B cell (primary cell): ENCODE results near the gene RAB28. TPM values are rescaled to one million over a fixed set of nuclear protein-coding genes. Genes with fewer than 3 reads are reported as not detected.

Experiments used
- ATAC-seq: fragments of 200-7000 bp; cut with Tn5 transposase; one replicate; pipeline ENCODE4 v1.10.0; 2021; ENCODE audit warnings: low read depth, mild to moderate bottlenecking, moderate number of reproducible peaks, moderate library complexity
- CTCF ChIA-PET: fragments of 350-600 bp; sonication (Branson Sonifier 250); formaldehyde crosslinking; loops from one replicate; lab custom pipeline; 2021; ENCODE audit warnings: antibody characterized with exemption, inconsistent platforms; lab: Charles Lee
- POLR2A ChIA-PET: fragments of 350-600 bp; sonication (Branson Sonifier 250); formaldehyde crosslinking; loops from one replicate; lab custom pipeline; 2021; ENCODE audit warnings: antibody characterized with exemption; lab: Charles Lee
- DNase-seq: peaks from one replicate; pipeline ENCODE4 v3.0.0; 2013
- H2AFZ ChIP-seq: 2 replicates; pipeline ENCODE4 v1.6.1; 2012; ENCODE audit warnings: mild to moderate bottlenecking, low read depth, low read length; ENCODE audit not compliant: insufficient read depth, poor library complexity, severe bottlenecking
- H3K27ac ChIP-seq, 2 donors: 1 replicate in 1 of 2; 2 replicates in 1 of 2; pipeline ENCODE4 v1.5.1; 2012 to 2013; ENCODE audit warnings: low read length in 2 of 2, mild to moderate bottlenecking in 2 of 2, moderate library complexity in 1 of 2
- H3K27me3 ChIP-seq, 4 experiments: fragments of 200-600 bp in 1 of 4; sonication (generic) in 1 of 4; replicated peaks in 1 of 4; 1 replicate in 2 of 4; 2 replicates in 2 of 4; pipeline versions ENCODE4 v1.6.1 to v1.7.0; 2013 to 2016; ENCODE audit warnings: low read length in 3 of 4, mild to moderate bottlenecking in 2 of 4, mixed read lengths in 1 of 4, moderate library complexity in 1 of 4; ENCODE audit not compliant: insufficient read depth in 4 of 4, control insufficient read depth in 3 of 4; ENCODE audit errors: control extremely low read depth in 1 of 4
- H3K36me3 ChIP-seq, 2 experiments: replicated peaks in 1 of 2; 1 replicate in 1 of 2; 2 replicates in 1 of 2; pipeline versions ENCODE4 v1.6.1 to v1.7.1; 2013; ENCODE audit warnings: low read length in 1 of 2; ENCODE audit not compliant: insufficient read depth in 2 of 2, control insufficient read depth in 1 of 2; ENCODE audit errors: control extremely low read depth in 1 of 2, extremely low read depth in 1 of 2
- H3K4me1 ChIP-seq, 2 donors: fragments of 200-600 bp in 1 of 2; sonication (generic) in 1 of 2; 1 replicate in 1 of 2; 2 replicates in 1 of 2; pipeline versions ENCODE4 v1.5.1 to v1.6.1; 2013 to 2017; ENCODE audit warnings: low read length in 2 of 2; ENCODE audit not compliant: control insufficient read depth in 2 of 2, insufficient read depth in 2 of 2
- H3K4me2 ChIP-seq: replicated peaks from 2 replicates; pipeline ENCODE3; 2012; ENCODE audit warnings: mild to moderate bottlenecking, low read depth, low read length; ENCODE audit not compliant: poor library complexity, severe bottlenecking
- H3K4me3 ChIP-seq, 5 experiments: fragments of 200-600 bp in 1 of 5; sonication (generic) in 1 of 5; 1 replicate in 3 of 5; 2 replicates in 2 of 5; pipeline versions ENCODE4 v1.5.1 to v1.7.0; 2011 to 2016; ENCODE audit warnings: low read length in 4 of 5, mild to moderate bottlenecking in 4 of 5, low read depth in 2 of 5, control low read depth in 1 of 5, moderate library complexity in 1 of 5; ENCODE audit not compliant: insufficient read depth in 1 of 5; ENCODE audit errors: control extremely low read depth in 1 of 5, extremely low read depth in 1 of 5
- H3K79me2 ChIP-seq: fragments of 200-600 bp; sonication (generic); one replicate; pipeline ENCODE4 v1.6.0; 2016; ENCODE audit warnings: low read length; ENCODE audit not compliant: control insufficient read depth, insufficient read depth
- H3K9ac ChIP-seq: fragments of 200-600 bp; sonication (generic); 2 replicates; pipeline ENCODE4 v1.6.1; 2017; ENCODE audit warnings: mild to moderate bottlenecking, low read length, moderate library complexity
- H3K9me3 ChIP-seq, 3 donors: one replicate each; pipeline versions ENCODE4 v1.6.1 to v1.7.1; 2013; ENCODE audit warnings: low read length in 2 of 3; ENCODE audit not compliant: control insufficient read depth in 2 of 3, insufficient read depth in 1 of 3; ENCODE audit errors: control extremely low read depth in 1 of 3
- H4K20me1 ChIP-seq: 2 replicates; pipeline ENCODE4 v1.6.0; 2012; ENCODE audit warnings: mild to moderate bottlenecking, low read length; ENCODE audit not compliant: insufficient read depth, control insufficient read depth, poor library complexity, severe bottlenecking
- H3K27ac Mint-ChIP-seq: one replicate; pipeline ENCODE4 v1.8.0; 2021; ENCODE audit warnings: mixed read lengths
- H3K27me3 Mint-ChIP-seq: one replicate; pipeline ENCODE4 v1.8.0; 2021; ENCODE audit warnings: mixed read lengths
- H3K4me1 Mint-ChIP-seq: one replicate; pipeline ENCODE4 v1.8.0; 2021; ENCODE audit warnings: mixed read lengths
- H3K4me3 Mint-ChIP-seq: one replicate; pipeline ENCODE4 v1.8.0; 2021; ENCODE audit warnings: mixed read lengths
- H3K9me3 Mint-ChIP-seq: one replicate; pipeline ENCODE4 v1.8.0; 2022; ENCODE audit warnings: mixed read lengths; ENCODE audit not compliant: insufficient read depth
- EZH2 ChIP-seq: IDR thresholded peaks from 2 replicates; pipeline ENCODE4 v1.6.1; 2012; ENCODE audit warnings: borderline replicate concordance, low read depth, mild to moderate bottlenecking, moderate library complexity, low read length; ENCODE audit not compliant: insufficient read depth, poor library complexity, severe bottlenecking
- WGBS: methylation state at CpG from one replicate; pipeline ENCODE4 v1.1.5; 2013; ENCODE audit warnings: missing lambda C conversion rate; ENCODE audit not compliant: insufficient coverage; 5-methylcytosine and 5-hydroxymethylcytosine counted together
- intact Hi-C: fragments of 100-400 bp; cut with micrococcal nuclease; formaldehyde crosslinking; loops from one replicate; pipeline ENCODE4 v1.10.0; 2022
- polyA plus RNA-seq: library from polyadenylated mRNA; depleted of rRNA; stranded (reverse); fragments of >200 nt; gene quantifications from 2 replicates; pipeline ENCODE4 v1.2.3, GENCODE V29; 2012
- total RNA-seq, 2 donors: library from RNA; stranded (reverse); fragments of 120-200 nt in 1 of 2; gene quantifications; 1 replicate in 1 of 2; 2 replicates in 1 of 2; pipeline versions ENCODE4 v1.2.3 to v1.2.4, GENCODE V29; 2013 to 2022
- TF ChIP-seq, protein P1 (sequence below): fragments of 200-600 bp; IDR thresholded peaks from one replicate; pipeline ENCODE4 v1.8.0; 2022; ENCODE audit warnings: antibody characterized with exemption, mild to moderate bottlenecking

RAB28 gene
- total and polyA plus RNA-seq, 2 donors (not counting 1 experiment from before 2014, with no cell fraction given): 7.2 to 17.4 TPM

DNA sequence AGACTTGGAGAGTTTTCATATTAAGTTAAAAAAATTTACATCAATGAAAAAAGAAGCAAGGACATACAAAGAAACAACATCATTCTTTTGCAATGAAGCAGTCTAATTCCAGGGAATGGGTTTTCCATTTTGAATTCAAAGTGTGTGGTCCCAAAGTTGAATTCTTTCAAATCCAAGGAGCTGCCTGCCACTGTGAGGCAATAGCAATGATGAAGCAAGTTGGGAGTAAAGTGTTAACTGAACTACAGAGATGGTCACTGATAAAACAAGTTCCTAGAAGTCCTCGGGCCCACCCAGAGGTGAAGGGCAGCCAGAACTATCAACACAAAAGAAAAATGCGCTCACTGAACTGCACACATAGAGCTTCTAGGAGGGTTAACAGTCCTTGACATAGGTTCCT, 115.9 kb downstream of the RAB28 start:
- no peak overlapping the region for H3K27ac ChIP-seq
- DNase-seq (no peak), ATAC-seq (no peak)
- peaks cover 0 to 5% of the 10 kb centered on the region in 2 experiments for H3K36me3 ChIP-seq
- CTCF ChIA-PET: no interaction called here
- WGBS: no CpG with 5 or more reads among the region's 2 CpGs
- POLR2A ChIA-PET: no interaction called here
- no peaks in the 10 kb centered on the region for H4K20me1 ChIP-seq
- no peaks in the 10 kb centered on the region for H3K4me1 Mint-ChIP-seq
- H3K79me2 ChIP-seq: no peaks in the 10 kb centered on the region
- no peaks in the 10 kb centered on the region for H3K9me3 ChIP-seq
- H3K9me3 Mint-ChIP-seq: no peaks in the 10 kb centered on the region
- no peaks in the 10 kb centered on the region for H3K27me3 Mint-ChIP-seq
- H3K4me3 ChIP-seq: no peak overlapping the region
- no peak overlapping the region for H3K4me3 Mint-ChIP-seq
- no peak overlapping the region for H3K9ac ChIP-seq
- no peak overlapping the region for H3K4me2 ChIP-seq
- H2AFZ ChIP-seq: no peak overlapping the region
- H3K27me3 ChIP-seq: no peaks in the 10 kb centered on the region
- H3K4me1 ChIP-seq: no peaks in the 10 kb centered on the region
- H3K27ac Mint-ChIP-seq: no peak overlapping the region
- intact Hi-C loops: no loop called here
- TF ChIP-seq, protein P1, sequence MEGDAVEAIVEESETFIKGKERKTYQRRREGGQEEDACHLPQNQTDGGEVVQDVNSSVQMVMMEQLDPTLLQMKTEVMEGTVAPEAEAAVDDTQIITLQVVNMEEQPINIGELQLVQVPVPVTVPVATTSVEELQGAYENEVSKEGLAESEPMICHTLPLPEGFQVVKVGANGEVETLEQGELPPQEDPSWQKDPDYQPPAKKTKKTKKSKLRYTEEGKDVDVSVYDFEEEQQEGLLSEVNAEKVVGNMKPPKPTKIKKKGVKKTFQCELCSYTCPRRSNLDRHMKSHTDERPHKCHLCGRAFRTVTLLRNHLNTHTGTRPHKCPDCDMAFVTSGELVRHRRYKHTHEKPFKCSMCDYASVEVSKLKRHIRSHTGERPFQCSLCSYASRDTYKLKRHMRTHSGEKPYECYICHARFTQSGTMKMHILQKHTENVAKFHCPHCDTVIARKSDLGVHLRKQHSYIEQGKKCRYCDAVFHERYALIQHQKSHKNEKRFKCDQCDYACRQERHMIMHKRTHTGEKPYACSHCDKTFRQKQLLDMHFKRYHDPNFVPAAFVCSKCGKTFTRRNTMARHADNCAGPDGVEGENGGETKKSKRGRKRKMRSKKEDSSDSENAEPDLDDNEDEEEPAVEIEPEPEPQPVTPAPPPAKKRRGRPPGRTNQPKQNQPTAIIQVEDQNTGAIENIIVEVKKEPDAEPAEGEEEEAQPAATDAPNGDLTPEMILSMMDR: no peak
- TF ChIP-seq EZH2: no peak

DNA sequence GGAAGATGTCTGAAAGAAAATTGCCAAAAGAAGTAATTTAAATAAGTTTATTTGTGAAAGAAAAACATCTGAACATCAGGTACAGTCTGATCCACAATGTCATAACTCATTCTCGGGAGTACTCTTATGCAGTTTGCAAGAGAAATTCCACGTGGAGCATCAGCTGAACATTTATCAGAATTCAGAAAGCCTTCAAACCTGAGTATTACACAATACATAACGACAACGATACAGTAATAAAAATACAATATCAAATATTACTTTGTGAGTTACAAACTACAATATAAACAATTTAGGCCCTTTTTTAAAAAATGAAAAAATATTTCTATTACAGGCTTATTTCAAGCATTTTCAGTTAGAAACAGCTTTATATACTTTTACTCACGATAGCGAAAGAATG, 116.4 kb downstream of the RAB28 start:
- Histone ChIP-seq H3K79me2 (no peaks in the 10 kb centered on the region), H3K4me1 (no peaks in the 10 kb centered on the region), H3K4me3 (no peak overlapping the region), H3K36me3 (peaks cover 0 to 5% of the 10 kb centered on the region in 2 experiments), H2AFZ (no peak overlapping the region), H3K27ac (no peak overlapping the region), H3K9ac (no peak overlapping the region), H3K27me3 (no peaks in the 10 kb centered on the region), H3K9me3 (no peaks in the 10 kb centered on the region), H3K4me2 (no peak overlapping the region), H4K20me1 (no peaks in the 10 kb centered on the region)
- DNase-seq (no peak), ATAC-seq (no peak)
- ChIA-PET CTCF (no interaction called here), POLR2A (no interaction called here)
- 100% methylated on average over 2 of the region's 6 CpGs for WGBS
- H3K4me1 Mint-ChIP-seq: no peaks in the 10 kb centered on the region
- H3K4me3 Mint-ChIP-seq: no peak overlapping the region
- no peaks in the 10 kb centered on the region for H3K27me3 Mint-ChIP-seq
- TF ChIP-seq EZH2: no peak
- TF ChIP-seq, protein P1: no peak
- H3K27ac Mint-ChIP-seq: no peak overlapping the region
- no peaks in the 10 kb centered on the region for H3K9me3 Mint-ChIP-seq
- intact Hi-C loops: no loop called here
